ENCODE results near the gene RAMACL. TPM values are rescaled to one million over a fixed set of nuclear protein-coding genes. Genes with fewer than 3 reads are reported as not detected.

The RAMACL gene
- total RNA-seq, 2 donors from 2014 or later: 4.6 to 4.7 TPM

GRCh38 chr6:166573511-166574216 lies 12.8 kb downstream of the RAMACL start:
- no peak for ATAC-seq (ENCODE audit: insufficient number of reproducible peaks, low FRiP score, low read depth)
- no peaks in the 10 kb centered on the region for H3K27me3 ChIP-seq (replicated peaks; ENCODE audit: insufficient read depth)
- no peak overlapping the region for H3K27ac ChIP-seq
- H3K4me3 ChIP-seq: no peak overlapping the region
- DNase-seq (ENCODE audit: low spot score): no peak
- peaks cover 0 to 9% of the 10 kb centered on the region in 2 donors for H3K4me1 ChIP-seq (ENCODE audit: control insufficient read depth in 1 of 2, low read depth in 2 of 2)
- no peaks in the 10 kb centered on the region for H3K9me3 ChIP-seq
- H3K36me3 ChIP-seq: no peaks in the 10 kb centered on the region
- TF ChIP-seq CTCF (IDR thresholded peaks at IDR 0.05): no peak

GRCh38 chr6:166572370-166573261 lies 13.9 kb downstream of the RAMACL start:
- Histone ChIP-seq H3K27ac (no peak overlapping the region), H3K4me1 (ENCODE audit: control insufficient read depth in 1 of 2, low read depth in 2 of 2) (peaks cover 0 to 9% of the 10 kb centered on the region in 2 donors), H3K9me3 (no peaks in the 10 kb centered on the region), H3K4me3 (no peak overlapping the region), H3K36me3 (no peaks in the 10 kb centered on the region), H3K27me3 (replicated peaks; ENCODE audit: insufficient read depth) (no peaks in the 10 kb centered on the region)
- no peak for TF ChIP-seq CTCF (IDR thresholded peaks at IDR 0.05)
- no peak for DNase-seq (ENCODE audit: low spot score)
- ATAC-seq (ENCODE audit: insufficient number of reproducible peaks, low FRiP score, low read depth): no peak

DNA sequence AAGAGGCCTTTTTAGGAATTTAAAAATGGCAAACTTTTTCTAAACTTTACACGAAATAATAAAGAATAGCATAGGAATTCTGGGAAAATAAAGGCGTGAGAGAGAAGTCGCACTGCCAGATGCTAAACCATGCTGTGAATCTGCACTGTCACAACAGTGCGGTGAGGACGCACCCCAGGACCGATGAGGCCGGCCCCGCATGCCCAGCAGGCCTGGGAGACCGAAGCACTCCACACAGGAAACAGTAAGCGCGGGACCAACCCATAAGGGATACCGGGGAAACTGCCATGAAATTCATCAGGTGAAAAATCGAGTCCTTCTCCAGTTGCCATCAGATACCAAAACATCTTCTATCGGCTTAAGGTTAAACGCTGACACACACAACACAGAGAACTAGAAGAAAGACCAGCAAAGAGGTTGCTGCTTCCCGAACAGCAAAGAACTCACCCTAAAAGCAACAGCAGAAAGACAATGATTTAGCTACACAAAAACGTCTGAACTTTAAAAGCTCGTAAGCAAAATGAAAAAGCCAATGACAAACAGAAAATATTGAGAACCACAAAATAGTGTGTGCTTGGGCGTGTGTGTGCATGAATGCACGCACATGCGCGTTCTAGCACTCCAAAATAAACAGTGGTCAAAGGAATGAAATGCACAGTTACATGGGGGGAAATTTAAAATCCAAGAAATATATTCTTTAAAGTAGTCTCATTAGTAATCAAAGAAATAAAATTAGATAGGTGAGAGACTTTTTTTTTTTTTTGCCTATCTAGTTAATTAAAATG lies 15.4 kb downstream of the RAMACL start:
- Histone ChIP-seq H3K9me3 (no peaks in the 10 kb centered on the region), H3K4me1 (ENCODE audit: control insufficient read depth in 1 of 2, low read depth in 2 of 2) (peaks cover 0 to 9% of the 10 kb centered on the region in 2 donors), H3K27me3 (replicated peaks; ENCODE audit: insufficient read depth) (no peaks in the 10 kb centered on the region), H3K27ac (no peak overlapping the region), H3K36me3 (no peaks in the 10 kb centered on the region), H3K4me3 (no peak overlapping the region)
- no peak for TF ChIP-seq CTCF (IDR thresholded peaks at IDR 0.05)
- ATAC-seq (ENCODE audit: insufficient number of reproducible peaks, low FRiP score, low read depth) (no peak), DNase-seq (ENCODE audit: low spot score) (no peak)

DNA sequence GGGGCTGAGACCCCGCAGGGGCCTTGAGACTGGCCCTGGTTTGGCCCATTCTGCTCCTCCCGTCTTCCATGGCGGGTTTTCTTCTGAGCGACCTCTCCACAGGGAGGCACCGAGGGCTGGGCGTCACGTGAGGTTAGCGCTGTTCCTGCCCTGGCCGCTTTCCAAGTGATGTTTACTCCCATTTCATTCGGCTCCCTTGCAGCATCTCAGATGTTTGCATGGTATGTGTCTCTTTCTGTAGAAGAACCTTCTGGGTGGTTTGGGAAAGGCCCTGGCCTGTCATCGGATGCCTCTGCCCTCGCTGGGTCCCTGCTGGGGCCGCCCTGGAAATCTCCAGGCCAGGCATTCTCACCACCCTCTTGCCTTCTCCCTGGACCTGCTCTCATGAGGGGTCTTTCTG lies 17.3 kb downstream of the RAMACL start:
- ATAC-seq (ENCODE audit: insufficient number of reproducible peaks, low FRiP score, low read depth) (no peak), DNase-seq (ENCODE audit: low spot score) (no peak)
- Histone ChIP-seq H3K27me3 (replicated peaks; ENCODE audit: insufficient read depth) (no peaks in the 10 kb centered on the region), H3K9me3 (no peaks in the 10 kb centered on the region), H3K4me1 (ENCODE audit: control insufficient read depth in 1 of 2, low read depth in 2 of 2) (peaks cover 0 to 16% of the 10 kb centered on the region in 2 donors), H3K4me3 (no peak overlapping the region), H3K36me3 (no peaks in the 10 kb centered on the region), H3K27ac (no peak overlapping the region)
- TF ChIP-seq CTCF (IDR thresholded peaks at IDR 0.05): no peak

DNA sequence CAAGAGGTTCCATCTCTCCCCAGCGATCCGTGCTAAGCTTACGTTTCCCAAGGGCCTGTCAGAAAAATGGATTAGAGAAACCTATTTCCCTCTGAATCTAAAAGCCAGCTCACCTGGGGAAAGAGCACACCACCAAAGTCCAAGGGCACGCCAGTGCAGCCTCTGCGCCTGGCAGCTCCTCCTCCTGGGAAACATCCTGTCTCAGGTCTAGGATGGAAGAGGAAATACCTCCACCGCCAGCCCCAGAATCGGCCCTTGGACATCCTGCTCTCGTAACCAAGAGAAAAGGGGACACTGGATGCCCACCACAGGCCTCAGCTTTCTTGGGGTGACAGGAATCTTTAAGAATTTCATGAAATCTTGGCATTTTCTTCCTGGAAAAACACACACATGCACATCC lies 18.7 kb downstream of the RAMACL start:
- H3K4me3 ChIP-seq: no peak overlapping the region
- H3K36me3 ChIP-seq: no peaks in the 10 kb centered on the region
- TF ChIP-seq CTCF (IDR thresholded peaks at IDR 0.05): no peak
- DNase-seq (ENCODE audit: low spot score) (no peak), ATAC-seq (ENCODE audit: insufficient number of reproducible peaks, low FRiP score, low read depth) (no peak)
- H3K27me3 ChIP-seq (replicated peaks; ENCODE audit: insufficient read depth): no peaks in the 10 kb centered on the region
- H3K9me3 ChIP-seq: no peaks in the 10 kb centered on the region
- H3K4me1 ChIP-seq (ENCODE audit: control insufficient read depth in 1 of 2, low read depth in 2 of 2): peaks cover 0 to 14% of the 10 kb centered on the region in 2 donors
- no peak overlapping the region for H3K27ac ChIP-seq

All from thoracic aorta (tissue), 2 donors.